Activated CD8-positive, alpha-beta T cell treated with anti-CD3 and anti-CD28 coated beads for 36 hours (primary cell): ENCODE results near the gene TEX14. TPM values are rescaled to one million over a fixed set of nuclear protein-coding genes. Genes with fewer than 3 reads are reported as not detected.

Experiments
- ATAC-seq: fragments of 200-7000 bp; cut with Tn5 transposase; one replicate; pipeline ENCODE4 v1.10.0; 2021; ENCODE audit warnings: mild to moderate bottlenecking, moderate library complexity
- CTCF ChIA-PET: fragments of 350-600 bp; sonication (Branson Sonifier 250); formaldehyde crosslinking; loops from one replicate; lab custom pipeline; 2021; ENCODE audit warnings: antibody characterized with exemption; lab: Charles Lee
- POLR2A ChIA-PET: fragments of 350-600 bp; sonication (Branson Sonifier 250); formaldehyde crosslinking; loops from one replicate; lab custom pipeline; 2021; ENCODE audit warnings: antibody characterized with exemption; lab: Charles Lee
- DNase-seq: peaks from one replicate; pipeline ENCODE4 v3.0.0-alpha.2; 2020
- H3K27ac Mint-ChIP-seq: one replicate; pipeline ENCODE4 v1.8.0; 2021; ENCODE audit warnings: mild to moderate bottlenecking, mixed read lengths
- H3K27me3 Mint-ChIP-seq: one replicate; pipeline ENCODE4 v1.8.0; 2021; ENCODE audit warnings: mixed read lengths
- H3K36me3 Mint-ChIP-seq: one replicate; pipeline ENCODE4 v1.8.0; 2021; ENCODE audit warnings: low read depth, mixed read lengths
- H3K4me1 Mint-ChIP-seq: one replicate; pipeline ENCODE4 v1.8.0; 2021; ENCODE audit warnings: low read depth, mixed read lengths
- H3K4me3 Mint-ChIP-seq: one replicate; pipeline ENCODE4 v1.8.0; 2021; ENCODE audit warnings: mild to moderate bottlenecking, moderate library complexity, mixed read lengths
- H3K9me3 Mint-ChIP-seq: one replicate; pipeline ENCODE4 v1.8.0; 2021; ENCODE audit warnings: mixed read lengths
- intact Hi-C: fragments of 100-400 bp; cut with micrococcal nuclease; formaldehyde crosslinking; loops from one replicate; pipeline ENCODE4 v1.10.0; 2022
- total RNA-seq, 2 experiments: library from RNA; stranded (reverse); gene quantifications; one replicate each; pipeline ENCODE4 v1.2.3, GENCODE V29; 2021
- TF ChIP-seq, protein P1 (sequence below): fragments of 200-600 bp; IDR thresholded peaks from one replicate; pipeline ENCODE4 v1.8.0; 2022; ENCODE audit warnings: antibody characterized with exemption, mild to moderate bottlenecking

Gene TEX14
- total RNA-seq, 2 experiments from 2014 or later = 0.23 to 0.31 TPM

- Mint-ChIP-seq H3K9me3 (no peaks in the 10 kb centered on the region), H3K4me1 (peaks cover 7% of the 10 kb centered on the region), H3K27me3 (no peaks in the 10 kb centered on the region), H3K36me3 (no peaks in the 10 kb centered on the region), H3K4me3 (no peak overlapping the region), H3K27ac (no peak overlapping the region)
- no peak for ATAC-seq
- DNase-seq = no peak
- POLR2A ChIA-PET = interaction anchor here (1.0 to 1.2 kb wide), 2 partner anchors 29 to 30 kb away, joined by 3 to 5 read pairs; no protein-coding TSS in a partner anchor
- intact Hi-C loops = no loop called here
- CTCF ChIA-PET = interaction anchor here (1.3 to 1.9 kb wide), 2 partner anchors 25 to 29 kb away, joined by 4 to 7 read pairs; no protein-coding TSS in a partner anchor
- TF ChIP-seq, protein P1, sequence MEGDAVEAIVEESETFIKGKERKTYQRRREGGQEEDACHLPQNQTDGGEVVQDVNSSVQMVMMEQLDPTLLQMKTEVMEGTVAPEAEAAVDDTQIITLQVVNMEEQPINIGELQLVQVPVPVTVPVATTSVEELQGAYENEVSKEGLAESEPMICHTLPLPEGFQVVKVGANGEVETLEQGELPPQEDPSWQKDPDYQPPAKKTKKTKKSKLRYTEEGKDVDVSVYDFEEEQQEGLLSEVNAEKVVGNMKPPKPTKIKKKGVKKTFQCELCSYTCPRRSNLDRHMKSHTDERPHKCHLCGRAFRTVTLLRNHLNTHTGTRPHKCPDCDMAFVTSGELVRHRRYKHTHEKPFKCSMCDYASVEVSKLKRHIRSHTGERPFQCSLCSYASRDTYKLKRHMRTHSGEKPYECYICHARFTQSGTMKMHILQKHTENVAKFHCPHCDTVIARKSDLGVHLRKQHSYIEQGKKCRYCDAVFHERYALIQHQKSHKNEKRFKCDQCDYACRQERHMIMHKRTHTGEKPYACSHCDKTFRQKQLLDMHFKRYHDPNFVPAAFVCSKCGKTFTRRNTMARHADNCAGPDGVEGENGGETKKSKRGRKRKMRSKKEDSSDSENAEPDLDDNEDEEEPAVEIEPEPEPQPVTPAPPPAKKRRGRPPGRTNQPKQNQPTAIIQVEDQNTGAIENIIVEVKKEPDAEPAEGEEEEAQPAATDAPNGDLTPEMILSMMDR = no peak
Measured at GRCh38 chr17:58601976-58602375, 89.9 kb downstream of the TEX14 start.

DNA sequence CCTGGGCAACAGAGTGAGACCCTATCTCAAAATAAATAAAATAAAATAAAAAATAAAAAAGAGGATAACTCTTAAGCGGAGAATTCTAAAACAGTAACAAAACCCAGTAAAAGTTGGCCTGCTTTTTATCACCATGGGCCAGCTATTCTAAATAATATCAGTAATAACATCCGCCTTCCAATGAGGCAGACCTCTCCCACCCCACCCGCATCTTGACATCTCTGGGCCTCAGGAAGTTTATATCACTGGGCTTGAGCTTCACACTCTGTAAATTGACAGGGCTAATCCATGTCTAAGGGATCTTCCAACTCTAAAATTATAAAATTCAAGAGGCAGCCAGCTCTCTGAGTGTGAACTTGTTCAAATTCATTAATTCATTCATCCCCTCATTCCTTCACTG, 94.5 kb downstream of the TEX14 start:
- POLR2A ChIA-PET = interaction anchor here (0.8 to 5.2 kb wide), 2 partner anchors 34 to 51 kb away, joined by 3 to 45 read pairs; no protein-coding TSS in a partner anchor

DNA sequence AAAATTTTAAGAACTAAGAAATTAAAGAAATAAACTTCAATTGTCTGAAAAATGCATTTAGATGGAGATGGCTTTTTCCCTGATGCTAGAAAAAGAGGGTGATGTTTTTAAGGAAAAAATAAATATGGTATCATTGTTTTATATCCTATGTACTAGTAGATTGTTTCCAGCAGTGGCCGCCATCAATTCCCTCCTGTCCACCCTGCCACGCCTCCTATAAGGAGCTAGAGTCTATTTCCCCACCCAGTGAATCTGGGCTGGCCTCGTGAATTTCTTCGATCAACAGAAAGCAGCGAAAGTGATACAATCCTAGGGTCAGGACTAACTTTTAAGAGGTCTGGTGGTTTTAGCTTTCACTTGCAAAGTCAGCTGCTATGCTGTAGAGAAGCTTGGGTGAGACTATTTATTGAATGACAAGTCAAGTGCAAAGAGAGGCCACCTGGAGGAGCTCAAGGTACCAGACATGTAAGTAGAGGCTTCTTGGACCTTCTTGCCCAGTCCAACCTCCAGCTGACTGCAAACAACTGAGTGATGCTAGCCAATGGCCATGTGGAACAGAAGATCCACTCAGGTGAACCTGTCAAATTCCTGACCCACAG, 96.6 kb downstream of the TEX14 start:
- no peaks in the 10 kb centered on the region for H3K27me3 Mint-ChIP-seq
- H3K36me3 Mint-ChIP-seq = no peaks in the 10 kb centered on the region
- H3K9me3 Mint-ChIP-seq = no peaks in the 10 kb centered on the region
- ChIA-PET POLR2A (interaction anchor here (5.2 kb wide), 1 partner anchor 36 kb away, joined by 45 read pairs; no protein-coding TSS in a partner anchor), CTCF (interaction anchor here (0.8 to 1.6 kb wide), 3 partner anchors 9 to 77 kb away, joined by 3 to 5 read pairs (median 4); no protein-coding TSS in a partner anchor)
- DNase-seq (peak; percentile 13), ATAC-seq (no peak)
- H3K27ac Mint-ChIP-seq = no peak overlapping the region
- H3K4me1 Mint-ChIP-seq = no peaks in the 10 kb centered on the region
- no peak overlapping the region for H3K4me3 Mint-ChIP-seq
- TF ChIP-seq, protein P1 = no peak
- intact Hi-C loops = no loop called here

More for the DNA sequence above, 94.5 kb downstream of the TEX14 start:
- no peaks in the 10 kb centered on the region for H3K4me1 Mint-ChIP-seq
- TF ChIP-seq, protein P1 = no peak
- intact Hi-C loops = no loop called here
- no peak overlapping the region for H3K4me3 Mint-ChIP-seq
- no peaks in the 10 kb centered on the region for H3K9me3 Mint-ChIP-seq
- no peaks in the 10 kb centered on the region for H3K36me3 Mint-ChIP-seq
- CTCF ChIA-PET = interaction anchor here (1.0 to 2.7 kb wide), 3 partner anchors 9 to 78 kb away, joined by 3 to 13 read pairs (median 4); no protein-coding TSS in a partner anchor
- DNase-seq (no peak), ATAC-seq (no peak)
- no peak overlapping the region for H3K27ac Mint-ChIP-seq
- no peaks in the 10 kb centered on the region for H3K27me3 Mint-ChIP-seq

DNA sequence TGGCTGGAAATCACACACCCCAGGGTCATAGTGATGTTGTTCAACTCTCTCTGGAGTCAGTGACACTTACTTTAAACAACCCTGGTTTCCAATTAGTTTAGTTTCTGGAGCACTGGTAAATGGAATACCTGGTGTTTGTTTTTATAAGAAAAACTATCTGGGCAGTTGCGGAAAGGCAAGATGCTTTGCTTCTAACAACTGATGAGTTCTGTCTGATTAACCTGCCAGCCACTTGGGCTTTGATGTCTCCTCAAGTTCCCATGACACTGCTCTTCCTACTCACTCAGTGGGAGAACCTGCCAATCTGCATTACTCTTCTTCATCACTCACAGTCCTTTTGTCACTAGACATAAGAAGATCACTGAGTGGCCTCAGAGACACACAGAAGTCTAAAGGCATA, 98.7 kb downstream of the TEX14 start:
- H3K9me3 Mint-ChIP-seq = no peaks in the 10 kb centered on the region
- TF ChIP-seq, protein P1 = no peak
- no peaks in the 10 kb centered on the region for H3K4me1 Mint-ChIP-seq
- ChIA-PET POLR2A (interaction anchor here (5.2 kb wide), 1 partner anchor 38 kb away, joined by 45 read pairs; no protein-coding TSS in a partner anchor), CTCF (no interaction called here)
- H3K4me3 Mint-ChIP-seq = no peak overlapping the region
- no peaks in the 10 kb centered on the region for H3K36me3 Mint-ChIP-seq
- H3K27ac Mint-ChIP-seq = no peak overlapping the region
- no peaks in the 10 kb centered on the region for H3K27me3 Mint-ChIP-seq
- DNase-seq (no peak), ATAC-seq (no peak)
- intact Hi-C loops = no loop called here

DNA sequence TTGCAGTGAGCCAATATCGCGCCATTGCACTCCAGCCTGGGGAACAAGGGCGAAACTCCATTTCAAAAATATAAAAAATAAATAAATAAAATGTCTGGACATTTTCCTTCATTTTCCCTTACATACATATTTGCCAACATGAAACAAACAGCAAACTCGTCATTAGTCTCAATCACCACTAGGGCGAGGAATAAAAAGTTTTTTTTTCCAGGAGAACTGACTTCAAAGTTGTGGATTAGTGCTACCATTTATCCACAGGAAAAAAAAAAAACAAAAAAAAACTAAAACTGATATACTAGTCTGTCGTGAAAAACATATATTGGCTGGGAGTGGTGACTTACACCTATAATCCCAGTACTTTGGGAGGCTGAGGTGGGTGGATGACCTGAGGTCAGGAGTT, 100.4 kb downstream of the TEX14 start:
- Mint-ChIP-seq H3K27me3 (no peaks in the 10 kb centered on the region), H3K36me3 (no peaks in the 10 kb centered on the region), H3K27ac (no peak overlapping the region), H3K4me1 (no peaks in the 10 kb centered on the region), H3K4me3 (no peak overlapping the region), H3K9me3 (no peaks in the 10 kb centered on the region)
- TF ChIP-seq, protein P1 = peak; percentile 37
- intact Hi-C loops = no loop called here
- ChIA-PET CTCF (no interaction called here), POLR2A (interaction anchor here (0.9 kb wide), 1 partner anchor 40 kb away, joined by 3 read pairs; no protein-coding TSS in a partner anchor)
- DNase-seq (no peak), ATAC-seq (no peak)
